Upper lobe of left lung (tissue), 6 donors: ENCODE results near the gene PXN. TPM values are rescaled to one million over a fixed set of nuclear protein-coding genes. Genes with fewer than 3 reads are reported as not detected.

Experiments
- ATAC-seq, 2 donors: fragments of 200-7000 bp; cut with Tn5 transposase; one replicate each; pipeline ENCODE4 v1.9.1; 2022; ENCODE audit warnings: mild to moderate bottlenecking in 2 of 2, moderate library complexity in 2 of 2; ENCODE audit not compliant: low FRiP score in 2 of 2
- DNase-seq, 2 donors: peaks; one replicate each; pipeline ENCODE4 v3.0.0-alpha.2; 2019 to 2020
- H3K27ac ChIP-seq, 4 donors: fragments of 200-600 bp; sonication (generic); one replicate each; pipeline ENCODE4 v1.5.1; 2016 to 2019
- H3K27me3 ChIP-seq, 4 donors: fragments of 200-600 bp; sonication (generic); one replicate each; pipeline ENCODE4 v1.5.1; 2017 to 2019
- H3K36me3 ChIP-seq, 4 donors: fragments of 200-600 bp; sonication (generic); one replicate each; pipeline ENCODE4 v1.5.1; 2016 to 2019
- H3K4me1 ChIP-seq, 4 donors: fragments of 200-600 bp; sonication (generic); one replicate each; pipeline ENCODE4 v1.5.1; 2018 to 2019
- H3K4me3 ChIP-seq, 4 donors: fragments of 200-600 bp; sonication (generic); one replicate each; pipeline ENCODE4 v1.5.1; 2017 to 2019; ENCODE audit warnings: mild to moderate bottlenecking in 2 of 4, moderate library complexity in 1 of 4
- H3K9me3 ChIP-seq, 4 donors: fragments of 200-600 bp; sonication (generic); one replicate each; pipeline ENCODE4 v1.5.1; 2018 to 2019
- CTCF ChIP-seq, 6 experiments: fragments of 450-650 bp in 4 of 6; fragments of 200-600 bp in 2 of 6; sonication (generic) in 2 of 6; IDR thresholded peaks; one replicate each; pipeline ENCODE4 v1.5.1; 2016 to 2019; ENCODE audit warnings: antibody characterized with exemption in 6 of 6
- EP300 ChIP-seq, 4 donors: sonication (generic); formaldehyde crosslinking; IDR thresholded peaks; one replicate each; pipeline ENCODE4 v1.5.1; 2017; ENCODE audit warnings: antibody characterized with exemption in 4 of 4, control low read depth in 2 of 4
- POLR2A ChIP-seq, 4 donors: fragments of 450-650 bp; IDR thresholded peaks; one replicate each; pipeline ENCODE4 v1.5.1; 2016 to 2017; ENCODE audit warnings: antibody characterized with exemption in 4 of 4, mild to moderate bottlenecking in 2 of 4
- POLR2AphosphoS5 ChIP-seq, 2 donors: sonication (generic); formaldehyde crosslinking; IDR thresholded peaks; one replicate each; pipeline ENCODE4 v1.5.1; 2017; ENCODE audit warnings: antibody characterized with exemption in 2 of 2
- WGBS, 2 donors: methylation state at CpG; one replicate each; pipeline ENCODE4 v1.1.5; 2017 to 2018; 5-methylcytosine and 5-hydroxymethylcytosine counted together
- total RNA-seq, 6 donors: library from RNA; depleted of rRNA in 4 of 6; stranded (reverse); fragments of >200 nt in 4 of 6; gene quantifications; one replicate each; pipeline versions ENCODE4 v1.1.0 to v1.2.1, GENCODE V29; 2016 to 2021
- donor health status: DM: no; HTN: no; CAD: no; lungs with moderate emphysema.
- donor health status: DM: no; HTN: yes; CAD: no; lungs with severe emphysema.

The PXN gene
- total RNA-seq, 6 donors from 2014 or later, result 67.8 to 210 (median 116) TPM

- no peaks in the 10 kb centered on the region for H3K27me3 ChIP-seq
- TF ChIP-seq EP300 (IDR thresholded peaks at IDR 0.05) (no peak), CTCF (IDR thresholded peaks at IDR 0.05) (no peak), POLR2AphosphoS5 (IDR thresholded peaks at IDR 0.05) (no peak), POLR2A (IDR thresholded peaks at IDR 0.05) (no peak)
- DNase-seq (no peak), ATAC-seq (no peak)
- 91 to 94% methylated on average over 8 to 11 of the region's 11 CpGs for WGBS, 2 donors
- H3K4me3 ChIP-seq, result no peak overlapping the region
- H3K4me1 ChIP-seq, result no peaks in the 10 kb centered on the region
- H3K9me3 ChIP-seq, result no peaks in the 10 kb centered on the region
- H3K27ac ChIP-seq, result no peak overlapping the region
- H3K36me3 ChIP-seq, result peaks cover 52 to 100% (median 90%) of the 10 kb centered on the region in 4 donors
Measured at GRCh38 chr12:120175537-120175936, 90.0 kb downstream of the PXN start.

- Histone ChIP-seq H3K9me3 (no peaks in the 10 kb centered on the region), H3K36me3 (peaks cover 55 to 100% (median 92%) of the 10 kb centered on the region in 4 donors), H3K4me1 (no peaks in the 10 kb centered on the region), H3K27me3 (no peaks in the 10 kb centered on the region), H3K4me3 (no peak overlapping the region), H3K27ac (no peak overlapping the region)
- TF ChIP-seq POLR2AphosphoS5 (IDR thresholded peaks at IDR 0.05) (no peak), POLR2A (IDR thresholded peaks at IDR 0.05) (no peak), EP300 (IDR thresholded peaks at IDR 0.05) (no peak), CTCF (IDR thresholded peaks at IDR 0.05) (no peak)
- ATAC-seq (no peak), DNase-seq (no peak)
- WGBS, 2 donors, result 92 to 95% methylated on average over 5 of the region's 5 CpGs
Measured at GRCh38 chr12:120175062-120175461, 90.5 kb downstream of the PXN start.

- Histone ChIP-seq H3K9me3 (no peaks in the 10 kb centered on the region), H3K4me1 (no peaks in the 10 kb centered on the region), H3K4me3 (no peak overlapping the region), H3K36me3 (peaks cover 43 to 100% (median 91%) of the 10 kb centered on the region in 4 donors), H3K27ac (no peak overlapping the region), H3K27me3 (no peaks in the 10 kb centered on the region)
- 95 to 96% methylated on average over 3 of the region's 3 CpGs for WGBS, 2 donors
- DNase-seq, result no peak
- no peak for ATAC-seq
- TF ChIP-seq POLR2AphosphoS5 (IDR thresholded peaks at IDR 0.05), result no peak
Measured at GRCh38 chr12:120172053-120172452, 93.5 kb downstream of the PXN start.

- 94 to 96% methylated on average over 7 of the region's 7 CpGs for WGBS, 2 donors
- Histone ChIP-seq H3K27ac (no peak overlapping the region), H3K4me3 (no peak overlapping the region), H3K4me1 (no peaks in the 10 kb centered on the region), H3K9me3 (no peaks in the 10 kb centered on the region), H3K27me3 (no peaks in the 10 kb centered on the region), H3K36me3 (peaks cover 29 to 100% (median 81%) of the 10 kb centered on the region in 4 donors)
- no peak for ATAC-seq
- TF ChIP-seq CTCF (IDR thresholded peaks at IDR 0.05) (no peak), EP300 (IDR thresholded peaks at IDR 0.05) (no peak), POLR2A (IDR thresholded peaks at IDR 0.05) (no peak), POLR2AphosphoS5 (IDR thresholded peaks at IDR 0.05) (no peak)
- DNase-seq, result no peak
Measured at GRCh38 chr12:120170631-120171030, 94.9 kb downstream of the PXN start.

- WGBS, 2 donors, result 96 to 100% methylated on average over 2 of the region's 2 CpGs
- H3K36me3 ChIP-seq, result peaks cover 25 to 100% (median 80%) of the 10 kb centered on the region in 4 donors
- no peak for DNase-seq
Measured at GRCh38 chr12:120169946-120170345, 95.6 kb downstream of the PXN start.

GRCh38 chr12:120168337-120168736, 97.2 kb downstream of the PXN start:
- 95 to 97% methylated on average over 4 of the region's 4 CpGs for WGBS, 2 donors
- Histone ChIP-seq H3K27me3 (no peaks in the 10 kb centered on the region), H3K4me1 (no peaks in the 10 kb centered on the region), H3K36me3 (peaks cover 18 to 99% (median 77%) of the 10 kb centered on the region in 4 donors), H3K4me3 (no peak overlapping the region), H3K9me3 (no peaks in the 10 kb centered on the region), H3K27ac (no peak overlapping the region)
- DNase-seq (no peak), ATAC-seq (no peak)
- no peak for TF ChIP-seq POLR2A (IDR thresholded peaks at IDR 0.05)
- TF ChIP-seq EP300 (IDR thresholded peaks at IDR 0.05), result no peak
- no peak for TF ChIP-seq POLR2AphosphoS5 (IDR thresholded peaks at IDR 0.05)
- no peak for TF ChIP-seq CTCF (IDR thresholded peaks at IDR 0.05)

More at GRCh38 chr12:120169946-120170345, 95.6 kb downstream of the PXN start:
- no peak overlapping the region for H3K27ac ChIP-seq
- H3K4me1 ChIP-seq, result no peaks in the 10 kb centered on the region
- H3K9me3 ChIP-seq, result no peaks in the 10 kb centered on the region
- TF ChIP-seq POLR2AphosphoS5 (IDR thresholded peaks at IDR 0.05) (no peak), POLR2A (IDR thresholded peaks at IDR 0.05) (no peak)
- no peak for ATAC-seq
- no peaks in the 10 kb centered on the region for H3K27me3 ChIP-seq
- no peak overlapping the region for H3K4me3 ChIP-seq
